ENCODE measurements around the gene TMIE.

GRCh38 chr3:46676601-46677410 is 24.4 kb upstream of the TMIE start:
- TF ChIP-seq CTCF (IDR thresholded peaks at IDR 0.05) = no peak
- no peak for TF ChIP-seq ZFX (IDR thresholded peaks at IDR 0.05; ENCODE audit: borderline replicate concordance)
